Lower leg skin (tissue), 4 donors: Measurements from ENCODE around the gene RNF151. TPM values are rescaled to one million over a fixed set of nuclear protein-coding genes. Genes with fewer than 3 reads are reported as not detected.

Experiments used
- DNase-seq, 2 donors: peaks; one replicate each; pipeline ENCODE4 v3.0.0-alpha.2; 2019; ENCODE audit warnings: low spot score in 2 of 2
- H3K4me3 ChIP-seq: fragments of 200-600 bp; sonication (generic); 2 replicates; pipeline ENCODE4 v1.5.1; 2017; ENCODE audit warnings: mild to moderate bottlenecking, low read depth; ENCODE audit not compliant: poor library complexity, severe bottlenecking
- CTCF ChIP-seq, 3 donors: fragments of 450-650 bp; IDR thresholded peaks; one replicate each; pipeline ENCODE4 v1.5.1; 2016; ENCODE audit warnings: antibody characterized with exemption in 3 of 3, mild to moderate bottlenecking in 3 of 3, moderate library complexity in 2 of 3
- POLR2A ChIP-seq, 2 donors: fragments of 450-650 bp; IDR thresholded peaks; one replicate each; pipeline ENCODE4 v1.6.1; 2016 to 2017; ENCODE audit warnings: antibody characterized with exemption in 2 of 2, mild to moderate bottlenecking in 1 of 2, moderate library complexity in 1 of 2
- WGBS, 2 donors: methylation state at CpG; one replicate each; pipeline ENCODE4 v1.1.5; 2018; 5-methylcytosine and 5-hydroxymethylcytosine counted together
- intact Hi-C: fragments of 100-400 bp; cut with DNase I; formaldehyde crosslinking; loops from one replicate; pipeline ENCODE4 v1.15.0; 2023; ENCODE audit warnings: low total_unique reads
- total RNA-seq, 4 donors: library from RNA; depleted of rRNA; stranded (reverse); fragments of >200 nt; gene quantifications; one replicate each; pipeline ENCODE4 v1.1.0, GENCODE V29; 2016

The RNF151 gene
- total RNA-seq, 4 donors from 2014 or later: not detected

- no peak for DNase-seq
Measured at GRCh38 chr16:2003231-2003826, 36.7 kb downstream of the RNF151 start.

GRCh38 chr16:2003827-2004641 is 37.4 kb downstream of the RNF151 start:
- intact Hi-C loops: no loop called here
- H3K4me3 ChIP-seq: no peak overlapping the region
- WGBS, 2 donors: 34% methylated on average over 33 of the region's 36 CpGs
- peak; percentile 74 to 95 for DNase-seq
- peak in 1 of 3 donors; percentile 57 for TF ChIP-seq CTCF (IDR thresholded peaks at IDR 0.05)
- TF ChIP-seq POLR2A (IDR thresholded peaks at IDR 0.05): no peak

More at GRCh38 chr16:2003231-2003826, 36.7 kb downstream of the RNF151 start:
- 79 to 82% methylated on average over 6 to 8 of the region's 8 CpGs for WGBS, 2 donors
- H3K4me3 ChIP-seq: no peak overlapping the region
- TF ChIP-seq CTCF (IDR thresholded peaks at IDR 0.05): no peak
- intact Hi-C loops: no loop called here

- H3K4me3 ChIP-seq: no peak overlapping the region
- intact Hi-C loops: no loop called here
- DNase-seq: no peak
- TF ChIP-seq POLR2A (IDR thresholded peaks at IDR 0.05) (no peak), CTCF (IDR thresholded peaks at IDR 0.05) (no peak)
- WGBS, 2 donors: 58 to 87% methylated on average over 15 to 32 of the region's 34 CpGs
Measured at GRCh38 chr16:2004795-2005517, 38.3 kb downstream of the RNF151 start.

GRCh38 chr16:2005646-2006045 is 39.0 kb downstream of the RNF151 start:
- no peak for DNase-seq
- intact Hi-C loops: no loop called here

GRCh38 chr16:2006317-2006716 is 39.7 kb downstream of the RNF151 start:
- 86 to 93% methylated on average over 8 of the region's 8 CpGs for WGBS, 2 donors
- DNase-seq: no peak
- intact Hi-C loops: no loop called here
- H3K4me3 ChIP-seq: no peak overlapping the region
- TF ChIP-seq CTCF (IDR thresholded peaks at IDR 0.05) (no peak), POLR2A (IDR thresholded peaks at IDR 0.05) (no peak)

More at GRCh38 chr16:2005646-2006045, 39.0 kb downstream of the RNF151 start:
- 61 to 62% methylated on average over 18 of the region's 21 CpGs for WGBS, 2 donors
- no peak overlapping the region for H3K4me3 ChIP-seq
- no peak for TF ChIP-seq CTCF (IDR thresholded peaks at IDR 0.05)
- no peak for TF ChIP-seq POLR2A (IDR thresholded peaks at IDR 0.05)
